Mucosa of descending colon (tissue), 3 donors: Measurements from ENCODE around the gene SPARCL1. TPM values are rescaled to one million over a fixed set of nuclear protein-coding genes. Genes with fewer than 3 reads are reported as not detected.
"Not testable (repeated sequence)": the region's sequence is repeated elsewhere in the genome, so short reads cannot be mapped to it uniquely, and the experiment has no call there.

ENCODE experiments used
- ATAC-seq: fragments of 200-7000 bp; cut with Tn5 transposase; one replicate; pipeline ENCODE4 v1.9.1; 2020; ENCODE audit warnings: mild to moderate bottlenecking, moderate library complexity
- DNase-seq, 3 donors: peaks; one replicate each; pipeline ENCODE4 v3.0.0-alpha.2; 2020
- H3K36me3 ChIP-seq: fragments of 200-600 bp; one replicate; pipeline ENCODE4 v1.8.0; 2021; ENCODE audit warnings: low read depth, mild to moderate bottlenecking
- H3K4me1 ChIP-seq: fragments of 200-600 bp; one replicate; pipeline ENCODE4 v1.8.0; 2021; ENCODE audit warnings: low read depth, mild to moderate bottlenecking
- H3K4me3 ChIP-seq: fragments of 200-600 bp; one replicate; pipeline ENCODE4 v1.8.0; 2021; ENCODE audit warnings: mild to moderate bottlenecking
- H3K9me3 ChIP-seq: fragments of 200-600 bp; one replicate; pipeline ENCODE4 v1.8.0; 2021; ENCODE audit warnings: mild to moderate bottlenecking
- CTCF ChIP-seq: fragments of 200-600 bp; IDR thresholded peaks from one replicate; pipeline ENCODE4 v1.8.0; 2022; ENCODE audit warnings: antibody characterized with exemption, mild to moderate bottlenecking
- intact Hi-C, 2 donors: fragments of 100-400 bp; cut with DNase I in 1 of 2; cut with micrococcal nuclease in 1 of 2; formaldehyde crosslinking; loops; one replicate each; pipeline versions ENCODE4 v1.11.0 to v1.11.1; 2022; cut with DNase I, micrococcal nuclease
- total RNA-seq, 3 donors: library from RNA; stranded (reverse); fragmentation: NEBNext Ultra II Directional in 2 of 3; extraction: Animal tissue kit (Norgen Biotek cat#: 25700) in 2 of 3; gene quantifications; one replicate each; pipeline versions ENCODE4 v1.2.1 to v1.2.4, GENCODE V29; 2021 to 2023
- donor health status: DM: no; HTN: no; CAD: no; lungs with moderate emphysema.
- donor health status: DM: no; HTN: no; CAD: no.
- donor health status: DM: no; HTN: yes; CAD: no.

SPARCL1 gene
- total RNA-seq, 3 donors from 2014 or later = 33.6 to 544 (median 78.4) TPM

DNA sequence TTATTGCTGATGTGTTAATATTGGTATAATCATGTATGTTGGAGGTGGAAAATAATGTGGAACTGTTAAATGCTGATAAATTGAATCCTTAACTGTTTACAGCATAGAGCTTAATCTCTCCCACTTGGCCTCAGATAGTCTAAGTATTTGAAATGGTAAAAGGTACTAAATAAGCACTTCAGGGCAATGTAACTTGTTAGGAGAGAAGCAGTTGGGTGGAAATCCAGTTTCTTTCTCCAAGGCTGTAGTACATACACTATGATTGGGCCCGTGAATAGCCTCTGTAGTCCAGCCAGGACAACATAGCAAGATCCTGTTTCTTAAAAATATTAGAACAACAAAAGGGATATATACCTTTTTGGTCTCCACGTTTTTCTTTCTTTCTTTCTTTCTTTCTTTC lies 67.1 kb downstream of the SPARCL1 start:
- no peak for TF ChIP-seq CTCF
- DNase-seq = no peak
- Histone ChIP-seq H3K4me3 (no peak overlapping the region), H3K9me3 (no peaks in the 10 kb centered on the region), H3K36me3 (no peaks in the 10 kb centered on the region), H3K4me1 (peaks cover 3% of the 10 kb centered on the region)
- no peak for ATAC-seq
- intact Hi-C loops = no loop called here

- TF ChIP-seq CTCF = no peak
- ATAC-seq (peak; percentile 40), DNase-seq (no peak)
- intact Hi-C loops = no loop called here
- Histone ChIP-seq H3K36me3 (no peaks in the 10 kb centered on the region), H3K4me1 (peaks cover 3% of the 10 kb centered on the region), H3K9me3 (no peaks in the 10 kb centered on the region), H3K4me3 (no peak overlapping the region)
These were observed 67.9 kb downstream of the SPARCL1 start for GRCh38 chr4:87461281-87461700.

- H3K4me1 ChIP-seq = peaks cover 3% of the 10 kb centered on the region
- intact Hi-C loops = no loop called here
- ATAC-seq = no peak
These were observed 70.3 kb downstream of the SPARCL1 start for GRCh38 chr4:87458913-87459312.

GRCh38 chr4:87451537-87451936 lies 77.6 kb downstream of the SPARCL1 start:
- TF ChIP-seq CTCF = no peak
- no peaks in the 10 kb centered on the region for H3K4me1 ChIP-seq
- ATAC-seq = no peak
- no peaks in the 10 kb centered on the region for H3K9me3 ChIP-seq
- intact Hi-C loops = no loop called here
- no peak for DNase-seq
- no peaks in the 10 kb centered on the region for H3K36me3 ChIP-seq
- H3K4me3 ChIP-seq = no peak overlapping the region

More at GRCh38 chr4:87458913-87459312, 70.3 kb downstream of the SPARCL1 start:
- no peak for TF ChIP-seq CTCF
- Histone ChIP-seq H3K9me3 (no peaks in the 10 kb centered on the region), H3K4me3 (no peak overlapping the region), H3K36me3 (no peaks in the 10 kb centered on the region)
- DNase-seq = no peak

DNA sequence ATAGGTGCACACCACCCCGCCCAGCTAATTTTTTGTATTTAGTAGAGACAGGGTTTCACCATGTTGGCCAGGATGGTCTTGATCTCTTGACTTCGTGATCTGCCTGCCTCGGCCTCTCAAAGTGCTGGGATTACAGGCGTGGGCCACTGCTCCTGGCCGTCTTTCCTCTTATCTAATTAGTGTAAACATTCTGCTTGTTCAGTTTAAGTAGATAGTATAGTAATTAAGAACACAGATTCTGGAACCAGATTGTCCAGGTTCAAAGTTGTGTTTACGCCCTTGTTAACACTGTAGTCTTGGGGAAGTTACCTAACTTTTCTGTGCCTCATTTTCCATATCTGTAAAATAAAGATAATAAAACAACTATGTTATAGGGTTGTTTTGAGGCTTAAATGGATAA lies 82.8 kb downstream of the SPARCL1 start:
- intact Hi-C loops, H3K4me1 ChIP-seq, H3K4me3 ChIP-seq, H3K9me3 ChIP-seq, H3K36me3 ChIP-seq: not testable (repeated sequence)
- DNase-seq (peak in 2 of 3 donors; percentile 38 to 42), ATAC-seq (peak; percentile 92)

DNA sequence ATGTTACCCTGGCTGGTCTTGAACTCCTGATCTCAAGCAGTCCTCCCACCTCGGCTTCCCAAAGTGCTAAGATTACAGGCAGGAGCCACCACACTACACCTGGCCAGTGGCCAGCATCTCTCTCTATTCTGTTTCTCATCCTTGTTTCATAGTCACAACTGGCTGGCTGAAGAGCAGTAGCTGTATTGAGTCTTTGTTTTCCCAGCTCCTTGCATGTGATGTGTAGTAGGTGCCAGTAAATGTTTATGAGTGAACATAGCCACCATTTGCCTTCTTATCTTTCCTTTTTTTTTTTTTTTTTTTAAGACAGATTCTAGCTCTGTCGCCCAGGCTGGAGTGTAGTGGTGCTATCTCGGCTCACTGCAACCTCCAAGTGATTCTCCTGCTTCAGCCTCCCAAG lies 83.2 kb downstream of the SPARCL1 start:
- no peaks in the 10 kb centered on the region for H3K4me1 ChIP-seq
- H3K4me3 ChIP-seq = no peak overlapping the region
- ATAC-seq (peak; percentile 69), DNase-seq (peak in 1 of 3 donors; percentile 36)
- no peaks in the 10 kb centered on the region for H3K36me3 ChIP-seq
- H3K9me3 ChIP-seq = no peaks in the 10 kb centered on the region
- no peak for TF ChIP-seq CTCF
- intact Hi-C loops = no loop called here
